H4 (cell line): ENCODE results near the gene NBAS. TPM values are rescaled to one million over a fixed set of nuclear protein-coding genes. Genes with fewer than 3 reads are reported as not detected.
"Not testable (repeated sequence)": the region's sequence is repeated elsewhere in the genome, so short reads cannot be mapped to it uniquely, and the experiment has no call there.

Experiments used
- DNase-seq: peaks from one replicate; pipeline ENCODE4 v3.0.0-alpha.2; 2015; ENCODE audit warnings: low spot score
- total RNA-seq: library from RNA; depleted of rRNA; stranded (reverse); fragments of >200 nt; shearing (Covaris generic); gene quantifications from 2 replicates; pipeline ENCODE4 v1.2.3, GENCODE V29; 2014

NBAS gene
- total RNA-seq, 1 experiment from 2014 or later, result 16.2 TPM

GRCh38 chr2:15471606-15472005 is 89.5 kb downstream of the NBAS start:
- peak; percentile 3 for DNase-seq

- DNase-seq, result no peak
Observed at GRCh38 chr2:15460112-15460620, 101.0 kb downstream of the NBAS start.

GRCh38 chr2:15458277-15458676 is 102.9 kb downstream of the NBAS start:
- DNase-seq, result no peak

- DNase-seq, result no peak
Observed at GRCh38 chr2:15457868-15458267, 103.3 kb downstream of the NBAS start.

GRCh38 chr2:15456352-15456751 is 104.8 kb downstream of the NBAS start:
- DNase-seq, result no peak

- no peak for DNase-seq
Observed at GRCh38 chr2:15450808-15451207, 110.3 kb downstream of the NBAS start.

- DNase-seq, result no peak
Observed at GRCh38 chr2:15449556-15450236, 111.4 kb downstream of the NBAS start.

GRCh38 chr2:15448250-15448839 is 112.8 kb downstream of the NBAS start:
- DNase-seq, result no peak

- no peak for DNase-seq
Observed at GRCh38 chr2:15447381-15447780, 113.8 kb downstream of the NBAS start.

- DNase-seq, result no peak
Observed at GRCh38 chr2:15446961-15447360, 114.2 kb downstream of the NBAS start.

- DNase-seq, result no peak
Observed at GRCh38 chr2:15445891-15446562, 115.1 kb downstream of the NBAS start.

- not testable (repeated sequence) for DNase-seq
Observed at GRCh38 chr2:15439768-15440524, 121.2 kb downstream of the NBAS start.

- DNase-seq, result not testable (repeated sequence)
Observed at GRCh38 chr2:15439366-15439765, 121.8 kb downstream of the NBAS start.

- no peak for DNase-seq
Observed at GRCh38 chr2:15436195-15436594, 124.9 kb downstream of the NBAS start.

GRCh38 chr2:15435474-15435873 is 125.7 kb downstream of the NBAS start:
- DNase-seq, result no peak

- DNase-seq, result no peak
Observed at GRCh38 chr2:15432642-15433256, 128.4 kb downstream of the NBAS start.

- no peak for DNase-seq
Observed at GRCh38 chr2:15429032-15429431, 132.1 kb downstream of the NBAS start.

GRCh38 chr2:15427987-15428386 is 133.1 kb downstream of the NBAS start:
- DNase-seq, result no peak

GRCh38 chr2:15426606-15427005 is 134.5 kb downstream of the NBAS start:
- DNase-seq, result no peak

- no peak for DNase-seq
Observed at GRCh38 chr2:15425712-15426111, 135.4 kb downstream of the NBAS start.

GRCh38 chr2:15421753-15422152 is 139.4 kb downstream of the NBAS start:
- no peak for DNase-seq

- no peak for DNase-seq
Observed at GRCh38 chr2:15415748-15416147, 145.4 kb downstream of the NBAS start.
